Stimulated activated CD4-positive, alpha-beta T cell treated with anti-CD3 and anti-CD28 coated beads, Interleukin-1b, Interleukin-23, amount 100 ng/mL, for 1 hour (primary cell): Measurements from ENCODE around the gene NPRL2.

Experiments
- DNase-seq, 2 donors: peaks; one replicate each; pipeline ENCODE4 v3.0.0-alpha.2; 2020; ENCODE audit warnings: low read depth in 2 of 2

NPRL2 gene

GRCh38 chr3:50327943-50328691 lies 22.5 kb downstream of the NPRL2 start, which contains the start of gene TUSC2:
TSS of gene TUSC2 (minus strand) at chr3:50328223. CDS start at chr3:50328099, 124 bp downstream.
- DNase-seq, result peak; percentile 82 to 83

- DNase-seq, result no peak
Observed at GRCh38 chr3:50327129-50327528, 23.4 kb downstream of the NPRL2 start.

- DNase-seq, result no peak
Observed at GRCh38 chr3:50326182-50326541, 24.4 kb downstream of the NPRL2 start.

GRCh38 chr3:50325497-50326181 lies 24.9 kb downstream of the NPRL2 start:
- DNase-seq, result no peak

- no peak for DNase-seq
Observed at GRCh38 chr3:50325113-50325480, 25.5 kb downstream of the NPRL2 start.

GRCh38 chr3:50324351-50325112 lies 26.0 kb downstream of the NPRL2 start:
- no peak for DNase-seq

- DNase-seq, result no peak
Observed at GRCh38 chr3:50323614-50324199, 26.9 kb downstream of the NPRL2 start.

GRCh38 chr3:50323092-50323600 lies 27.4 kb downstream of the NPRL2 start:
- DNase-seq, result no peak

- no peak for DNase-seq
Observed at GRCh38 chr3:50322386-50323091, 28.0 kb downstream of the NPRL2 start, which contains the start of gene HYAL2. TSS of gene HYAL2 (minus strand) at chr3:50322745. CDS start at chr3:50320489, 2,256 bp downstream.

GRCh38 chr3:50322115-50322385 lies 28.5 kb downstream of the NPRL2 start:
- DNase-seq, result no peak

- peak; percentile 42 to 68 for DNase-seq
Observed at GRCh38 chr3:50321336-50322114, 29.1 kb downstream of the NPRL2 start.

- DNase-seq, result no peak
Observed at GRCh38 chr3:50320853-50321335, 29.7 kb downstream of the NPRL2 start.

- no peak for DNase-seq
Observed at GRCh38 chr3:50319894-50320625, 30.5 kb downstream of the NPRL2 start.

- no peak for DNase-seq
Observed at GRCh38 chr3:50319181-50319893, 31.2 kb downstream of the NPRL2 start.

- no peak for DNase-seq
Observed at GRCh38 chr3:50318615-50319014, 32.0 kb downstream of the NPRL2 start.

- no peak for DNase-seq
Observed at GRCh38 chr3:50318163-50318562, 32.4 kb downstream of the NPRL2 start.

- no peak for DNase-seq
Observed at GRCh38 chr3:50317300-50317699, 33.3 kb downstream of the NPRL2 start.

GRCh38 chr3:50316657-50317242 lies 33.8 kb downstream of the NPRL2 start:
- DNase-seq, result peak in 1 of 2 donors; percentile 37

- DNase-seq, result no peak
Observed at GRCh38 chr3:50314816-50315215, 35.8 kb downstream of the NPRL2 start.
